Activated CD8-positive, alpha-beta memory T cell treated with anti-CD3 and anti-CD28 coated beads, Interleukin-2, amount 50 U/mL, for 24 hours (primary cell): ENCODE data around the gene NTNG1.

Experiments
- DNase-seq: peaks from one replicate; pipeline ENCODE4 v3.0.0-alpha.2; 2020; ENCODE audit errors: extremely low read depth

Gene NTNG1

GRCh38 chr1:107457989-107458388 is 317.1 kb downstream of the NTNG1 start:
- DNase-seq: no peak

- DNase-seq: no peak
These were observed 318.5 kb downstream of the NTNG1 start for GRCh38 chr1:107459204-107459904.

- no peak for DNase-seq
These were observed 319.2 kb downstream of the NTNG1 start for GRCh38 chr1:107460035-107460434.

- DNase-seq: no peak
These were observed 324.0 kb downstream of the NTNG1 start for GRCh38 chr1:107464827-107465226.

- no peak for DNase-seq
These were observed 326.4 kb downstream of the NTNG1 start for GRCh38 chr1:107467286-107467685.

GRCh38 chr1:107467811-107468210 is 327.0 kb downstream of the NTNG1 start:
- DNase-seq: no peak

GRCh38 chr1:107473065-107473464 is 332.2 kb downstream of the NTNG1 start:
- DNase-seq: no peak

- DNase-seq: no peak
These were observed 334.2 kb downstream of the NTNG1 start for GRCh38 chr1:107474877-107475612.

- no peak for DNase-seq
These were observed 336.4 kb downstream of the NTNG1 start for GRCh38 chr1:107477233-107477632.

- no peak for DNase-seq
These were observed 339.1 kb downstream of the NTNG1 start for GRCh38 chr1:107479865-107480350.

GRCh38 chr1:107480548-107481415 is 339.9 kb downstream of the NTNG1 start:
- DNase-seq: no peak

GRCh38 chr1:107481756-107482384 is 341.0 kb downstream of the NTNG1 start:
- no peak for DNase-seq

- no peak for DNase-seq
These were observed 343.1 kb downstream of the NTNG1 start for GRCh38 chr1:107483949-107484348.

- DNase-seq: no peak
These were observed 345.5 kb downstream of the NTNG1 start for GRCh38 chr1:107486349-107486748.

GRCh38 chr1:107487506-107487905 is 346.7 kb downstream of the NTNG1 start:
- no peak for DNase-seq

- no peak for DNase-seq
These were observed 350.7 kb downstream of the NTNG1 start for GRCh38 chr1:107491582-107491981.

- no peak for DNase-seq
These were observed 352.4 kb downstream of the NTNG1 start for GRCh38 chr1:107493111-107493716.

GRCh38 chr1:107494061-107494460 is 353.2 kb downstream of the NTNG1 start:
- DNase-seq: no peak

GRCh38 chr1:107496002-107496401 is 355.2 kb downstream of the NTNG1 start:
- no peak for DNase-seq

GRCh38 chr1:107499139-107499744 is 358.4 kb downstream of the NTNG1 start:
- no peak for DNase-seq

GRCh38 chr1:107501081-107501605 is 360.3 kb downstream of the NTNG1 start:
- DNase-seq: no peak
